Muscle of back (tissue), 11 donors: ENCODE results near the gene BRD3. TPM values are rescaled to one million over a fixed set of nuclear protein-coding genes. Genes with fewer than 3 reads are reported as not detected.
A peak's percentile ranks its signal among the peaks of the same experiment; 100 is the strongest.
"Not testable (repeated sequence)": the region's sequence is repeated elsewhere in the genome, so short reads cannot be mapped to it uniquely, and the experiment has no call there.

Experiments
- DNase-seq, 3 donors: peaks; one replicate each; pipeline versions ENCODE4 v3.0.0 to v3.0.0-alpha.2; 2013
- polyA plus RNA-seq, 10 donors: library from polyadenylated mRNA; unstranded; fragments of 120-200 nt; gene quantifications; one replicate each; pipeline ENCODE4 v1.2.1, GENCODE V29; 2013; ENCODE audit not compliant: insufficient read length in 10 of 10

Gene BRD3
- polyA plus RNA-seq, 10 donors, result 51.7 to 67.4 (median 58.4) TPM

DNA sequence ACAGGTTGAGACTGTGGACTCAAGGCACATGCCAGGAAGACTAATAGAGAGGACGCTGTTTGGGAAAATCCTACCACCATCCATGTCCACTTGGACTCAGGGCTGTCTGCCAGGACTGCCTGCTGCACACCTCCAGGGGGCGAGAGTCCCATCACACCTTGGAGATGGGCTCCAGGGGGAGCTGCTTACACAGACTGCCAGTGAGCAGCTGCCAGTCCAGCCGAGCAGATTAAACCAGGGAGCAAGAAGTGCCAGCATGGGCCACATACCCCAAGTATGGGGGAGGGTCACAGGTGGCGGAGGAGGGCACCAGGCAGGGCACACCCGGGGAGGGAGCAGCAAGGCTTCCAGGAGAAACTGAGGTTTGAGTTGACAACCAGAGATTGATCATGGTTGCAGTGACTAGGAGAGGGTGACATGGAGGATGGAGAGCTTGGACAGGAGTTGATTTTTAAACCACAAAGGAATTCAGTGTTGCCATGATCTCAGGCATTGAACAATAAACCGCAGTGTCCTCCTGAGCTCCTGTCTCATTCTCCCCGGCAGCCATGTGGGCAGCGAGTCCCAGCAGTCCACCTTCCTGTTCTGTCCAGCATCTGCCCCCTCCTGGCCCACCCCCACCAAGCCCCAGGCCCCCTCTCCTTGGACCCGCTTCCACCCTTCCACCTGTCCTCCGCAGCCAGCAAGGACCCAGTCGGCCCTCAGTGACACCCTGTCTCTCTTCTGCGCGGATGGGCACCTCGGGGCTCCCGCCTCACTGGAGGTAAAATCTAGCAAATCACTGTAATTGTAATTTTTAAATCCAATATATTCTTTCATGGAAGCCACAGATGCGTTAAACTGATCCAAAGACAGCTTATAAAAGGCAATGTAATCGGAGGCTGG, 72.6 kb downstream of the BRD3 start:
- no peak for DNase-seq

DNA sequence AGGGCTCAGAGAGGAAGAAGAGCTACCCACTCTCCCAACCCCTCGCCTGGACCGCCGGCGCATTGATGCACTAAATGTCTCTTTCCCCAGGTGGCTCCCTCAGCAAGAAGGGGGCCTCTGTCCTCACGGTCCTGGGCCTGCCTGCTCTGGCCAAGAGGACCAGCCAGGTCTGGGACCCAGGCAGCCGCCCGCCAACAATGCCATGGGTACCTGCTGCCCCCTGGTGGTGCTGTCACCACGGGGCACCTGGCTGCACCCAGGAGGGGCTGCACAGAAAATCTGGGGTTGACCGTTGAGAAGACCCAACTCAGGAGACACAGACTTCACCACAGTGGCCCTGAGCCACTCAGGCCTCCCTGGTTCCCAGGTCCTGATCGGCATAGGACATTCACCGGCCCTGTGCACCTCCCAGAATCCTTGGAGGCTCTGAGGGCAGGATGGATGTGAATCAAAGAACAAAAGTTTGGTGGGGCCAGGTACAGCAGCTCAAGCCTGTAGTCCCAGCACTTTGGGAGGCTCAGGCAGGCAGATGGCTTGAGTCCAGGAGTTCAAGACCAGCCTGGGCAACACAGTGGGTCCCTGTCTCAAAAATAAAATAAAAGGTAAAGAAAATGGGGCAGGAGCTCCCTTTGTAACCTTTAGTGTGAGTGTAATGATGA, 73.3 kb downstream of the BRD3 start:
- peak in 2 of 3 donors; percentile 80 to 89 for DNase-seq

DNA sequence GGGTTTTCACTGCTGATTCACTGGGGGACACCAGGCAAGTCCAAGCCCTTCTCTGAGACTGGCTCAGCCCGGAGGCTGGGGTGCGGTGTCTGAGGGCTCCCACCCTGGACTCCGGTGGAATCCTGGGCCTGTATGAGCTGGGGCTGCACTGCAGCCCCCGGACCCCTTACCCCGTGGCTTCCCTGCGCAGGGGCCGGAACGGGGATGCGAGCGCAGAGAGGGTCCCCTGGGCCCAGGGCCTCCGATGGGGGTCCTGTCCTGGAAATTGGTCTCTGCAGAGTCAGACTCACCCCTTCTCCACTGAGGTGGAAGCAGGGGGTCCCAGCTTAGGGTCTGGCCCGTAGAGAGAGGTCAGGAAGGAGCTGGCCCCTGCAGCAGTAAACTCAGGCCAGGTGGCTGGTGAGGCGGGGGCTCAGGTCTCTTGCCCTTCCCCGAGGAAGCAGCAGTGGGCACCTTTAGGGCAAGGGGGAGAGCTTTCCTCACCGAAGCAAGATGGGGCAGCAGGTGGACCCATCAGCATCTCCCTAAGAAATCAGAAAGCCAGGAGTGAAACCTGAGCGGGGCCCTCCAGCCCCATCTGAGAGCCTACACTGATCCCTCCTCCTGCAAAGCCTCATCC, 74.1 kb downstream of the BRD3 start:
- peak in 1 of 3 donors; percentile 42 for DNase-seq

DNA sequence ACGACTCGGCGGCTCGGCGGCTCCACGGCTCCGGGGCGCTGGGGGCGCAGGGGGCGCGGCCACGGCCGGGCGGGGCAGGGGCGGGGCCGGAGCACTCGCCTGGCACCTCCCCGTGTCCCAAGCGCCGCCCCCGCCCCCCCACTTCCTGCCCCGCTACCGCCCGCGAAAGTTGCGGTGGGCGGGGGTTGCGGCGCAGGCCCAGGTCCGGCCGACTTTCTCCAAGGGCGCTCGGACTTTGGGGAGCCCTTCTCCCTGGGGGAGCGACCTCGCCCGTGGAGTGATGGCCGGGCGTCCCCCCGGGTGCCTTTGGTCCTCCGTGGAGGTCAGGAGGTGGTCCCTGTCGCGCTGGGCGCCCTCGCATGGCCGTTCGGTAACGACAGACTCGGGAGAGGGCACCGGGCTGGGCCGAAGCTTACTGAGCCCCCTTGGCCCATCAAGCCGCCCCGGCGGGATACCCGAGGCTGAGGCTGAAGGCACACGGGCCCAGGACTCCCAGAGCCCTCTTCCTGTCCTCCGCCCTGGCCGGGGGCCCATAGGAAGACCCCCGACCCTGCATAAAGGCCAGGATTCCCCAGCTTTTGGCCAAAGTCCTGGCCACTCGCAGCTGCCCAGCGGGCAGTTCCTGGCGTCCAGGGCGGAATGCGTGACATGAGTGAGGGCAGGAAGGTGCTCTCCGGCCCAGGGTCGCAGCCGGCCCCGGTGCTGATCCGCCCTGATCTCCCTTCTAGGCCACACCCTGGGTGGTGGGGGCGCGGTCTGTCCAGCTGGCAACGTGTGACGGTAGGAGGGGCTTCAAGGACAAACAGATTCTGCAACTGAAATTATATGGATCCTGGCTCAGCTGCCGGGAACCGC, 74.8 kb downstream of the BRD3 start:
- peak; percentile 82 to 94 (median 87) for DNase-seq

DNA sequence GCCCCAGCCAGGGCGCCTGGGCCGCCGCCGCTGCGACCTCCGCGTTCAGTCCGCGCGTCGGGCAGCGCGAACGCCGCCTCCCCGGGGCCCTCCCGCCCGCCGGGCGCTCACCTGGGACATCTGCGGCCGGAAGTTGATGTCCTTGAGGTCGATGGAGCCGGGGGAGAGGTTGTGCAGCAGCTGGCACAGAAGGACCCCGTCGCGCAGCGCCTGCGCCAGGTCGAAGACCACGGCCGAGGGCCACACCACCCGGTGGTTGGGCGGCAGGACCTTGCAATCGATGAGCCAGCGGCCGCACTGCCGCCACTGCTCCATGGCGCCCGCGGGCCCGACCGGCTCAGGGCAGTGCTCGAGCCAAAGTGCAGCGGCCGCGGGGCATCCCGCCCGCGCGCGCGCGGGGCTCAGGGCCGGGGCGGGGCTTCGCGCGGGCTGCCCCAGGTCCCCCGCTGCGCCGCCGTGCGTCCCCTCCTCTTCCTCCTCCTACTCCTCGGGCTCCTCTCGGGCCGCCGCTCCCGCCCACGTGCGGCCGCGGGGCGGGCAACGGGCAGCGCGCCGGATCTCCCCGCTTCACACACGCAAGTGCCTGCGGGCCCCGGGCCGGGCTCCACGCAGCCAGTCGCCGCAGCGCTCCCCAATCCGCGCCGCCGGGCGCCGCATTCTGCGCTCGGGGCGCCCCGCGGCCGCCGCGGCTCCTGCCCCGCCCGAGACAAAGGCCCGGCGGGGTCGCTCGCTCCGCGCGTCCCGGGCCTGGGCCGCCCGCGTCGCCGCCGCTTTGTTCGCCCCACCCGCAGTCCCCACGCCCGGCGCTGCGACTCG, 75.7 kb downstream of the BRD3 start, which contains the start of gene VAV2:
VAV2 (minus strand) TSS at position 361 of the 816 bp plus-strand sequence; CDS start at position 315, 46 bp downstream.
- peak in 2 of 3 donors; percentile 56 to 74 for DNase-seq

DNA sequence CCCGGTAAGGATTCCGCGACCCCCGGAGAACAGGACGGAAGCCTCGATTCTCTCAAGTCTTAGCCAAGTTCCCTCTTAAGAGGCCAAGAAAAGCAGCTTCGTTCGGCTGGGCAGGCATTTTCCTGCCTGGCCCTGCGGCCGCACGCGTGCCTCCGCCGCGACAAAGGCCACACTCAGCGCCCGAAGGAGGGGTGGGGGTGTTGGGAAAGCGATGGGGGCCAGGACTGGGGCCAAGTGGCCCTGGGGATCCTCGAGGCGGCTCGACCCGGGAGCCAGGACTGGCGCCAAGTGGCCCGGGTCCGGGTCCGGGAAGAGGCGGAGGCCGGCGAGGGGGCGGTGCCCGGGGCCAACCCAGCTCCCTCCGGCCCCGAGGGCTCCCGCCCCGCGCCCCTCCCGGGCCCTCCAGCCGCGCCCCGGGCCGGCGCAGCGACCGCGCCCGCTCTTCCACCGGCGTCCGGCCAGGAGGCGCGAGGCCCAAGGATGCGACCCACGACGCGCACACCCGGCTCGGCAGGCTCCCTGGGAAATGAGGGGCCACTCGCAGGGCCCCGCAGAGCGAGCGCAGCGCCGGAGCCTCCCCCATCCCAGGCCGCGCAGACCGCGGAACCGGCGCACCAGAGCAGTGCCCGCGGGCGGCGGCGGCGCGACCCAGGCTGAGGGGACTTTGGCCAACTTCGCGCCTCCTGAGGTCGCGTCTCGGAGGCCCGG, 76.5 kb downstream of the BRD3 start:
- DNase-seq, result peak in 2 of 3 donors; percentile 34 to 44

DNA sequence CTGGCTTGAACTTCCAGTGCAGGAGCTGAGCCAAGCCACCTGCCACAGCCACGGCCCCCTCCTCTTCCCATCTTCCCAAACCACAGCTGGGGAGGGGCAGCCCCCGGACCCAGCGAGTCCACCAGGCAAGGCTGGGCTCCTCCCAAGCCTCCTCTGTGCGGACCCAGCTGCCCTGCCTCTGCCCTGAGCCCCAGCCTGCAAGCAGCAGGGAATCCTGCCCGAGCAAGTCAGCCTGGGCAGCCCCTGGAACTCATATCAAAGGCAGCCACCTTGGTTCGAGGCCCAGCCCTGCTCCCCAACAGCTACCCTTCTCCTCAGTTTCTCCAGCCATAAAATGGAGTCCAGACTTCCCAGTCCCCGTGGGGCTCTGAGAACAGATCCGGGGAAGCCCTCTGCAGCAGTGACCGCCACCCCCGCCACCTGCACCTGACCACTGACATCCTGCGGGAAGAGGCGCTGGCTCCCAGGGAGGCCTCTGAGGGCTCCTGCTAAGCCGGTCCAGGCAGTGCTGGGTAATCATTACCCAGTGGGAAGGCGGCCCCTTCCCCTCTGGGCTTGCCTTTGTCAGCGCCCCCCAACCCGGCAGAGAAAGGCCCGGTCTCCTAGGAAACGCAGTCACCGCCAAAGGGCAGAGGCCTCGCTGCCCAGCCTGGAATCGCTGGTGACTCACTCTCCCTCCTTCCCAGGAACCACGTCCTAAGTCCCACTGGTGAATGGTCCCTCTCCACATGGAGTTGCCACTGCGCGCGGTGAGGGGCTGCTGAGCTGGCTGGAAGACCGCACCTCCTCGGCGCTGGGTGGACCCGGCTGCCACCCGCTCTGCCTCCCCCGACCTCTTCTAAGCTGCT, 77.2 kb downstream of the BRD3 start:
- peak in 1 of 3 donors; percentile 68 for DNase-seq

DNA sequence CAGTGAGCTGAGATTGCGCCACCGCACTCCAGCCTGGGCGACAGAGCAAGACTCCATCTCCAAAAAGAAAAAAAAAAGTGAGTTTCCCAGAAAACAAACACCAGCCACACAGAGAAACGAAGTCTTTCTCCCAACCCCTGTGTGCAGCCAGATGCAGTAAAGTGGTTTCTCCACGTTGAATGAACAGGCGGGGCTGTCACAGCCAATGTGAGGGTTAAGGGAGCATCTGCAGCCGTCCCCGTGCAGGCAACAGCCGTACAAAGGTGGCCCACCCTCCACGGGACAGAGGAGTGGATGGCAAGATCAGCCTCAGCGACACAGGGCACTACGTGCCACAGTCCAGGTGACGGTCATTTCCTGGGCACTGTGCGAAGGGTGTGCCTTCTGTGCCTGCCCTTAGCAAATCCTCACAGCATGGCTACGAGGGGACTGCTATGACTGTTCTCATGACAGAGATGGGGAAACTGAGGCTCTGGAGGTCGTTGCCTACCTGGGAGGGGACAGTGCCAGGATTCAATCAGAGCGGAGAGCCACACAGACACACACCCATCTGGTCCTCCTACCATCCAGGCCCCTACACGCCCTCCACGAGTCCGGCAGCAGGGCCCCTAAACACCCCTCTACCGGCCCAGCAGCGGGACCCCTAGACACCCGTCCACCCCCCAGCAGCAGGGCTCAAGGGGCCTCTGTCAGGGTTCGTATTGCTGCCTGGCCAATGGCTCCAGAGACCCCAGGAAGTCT, 78.0 kb downstream of the BRD3 start:
- no peak for DNase-seq

DNA sequence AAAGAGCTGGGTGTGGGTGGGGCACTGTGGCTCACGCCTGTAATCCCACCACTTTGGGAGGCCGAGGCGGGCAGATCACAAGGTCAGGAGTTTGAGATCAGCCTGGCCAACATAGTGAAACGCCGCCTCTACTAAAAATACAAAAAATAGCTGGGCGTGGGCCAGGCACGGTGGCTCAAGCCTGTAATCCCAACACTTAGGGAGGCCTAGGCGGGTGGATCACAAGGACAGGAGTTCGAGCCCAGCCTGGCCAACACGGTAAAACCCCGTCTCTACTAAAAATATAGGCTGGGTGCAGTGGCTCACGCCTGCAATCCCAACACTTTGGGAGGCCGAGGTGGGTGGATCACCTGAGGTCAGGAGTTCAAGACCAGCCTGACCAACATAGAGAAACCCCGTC, 79.1 kb downstream of the BRD3 start:
- DNase-seq, result not testable (repeated sequence)

DNA sequence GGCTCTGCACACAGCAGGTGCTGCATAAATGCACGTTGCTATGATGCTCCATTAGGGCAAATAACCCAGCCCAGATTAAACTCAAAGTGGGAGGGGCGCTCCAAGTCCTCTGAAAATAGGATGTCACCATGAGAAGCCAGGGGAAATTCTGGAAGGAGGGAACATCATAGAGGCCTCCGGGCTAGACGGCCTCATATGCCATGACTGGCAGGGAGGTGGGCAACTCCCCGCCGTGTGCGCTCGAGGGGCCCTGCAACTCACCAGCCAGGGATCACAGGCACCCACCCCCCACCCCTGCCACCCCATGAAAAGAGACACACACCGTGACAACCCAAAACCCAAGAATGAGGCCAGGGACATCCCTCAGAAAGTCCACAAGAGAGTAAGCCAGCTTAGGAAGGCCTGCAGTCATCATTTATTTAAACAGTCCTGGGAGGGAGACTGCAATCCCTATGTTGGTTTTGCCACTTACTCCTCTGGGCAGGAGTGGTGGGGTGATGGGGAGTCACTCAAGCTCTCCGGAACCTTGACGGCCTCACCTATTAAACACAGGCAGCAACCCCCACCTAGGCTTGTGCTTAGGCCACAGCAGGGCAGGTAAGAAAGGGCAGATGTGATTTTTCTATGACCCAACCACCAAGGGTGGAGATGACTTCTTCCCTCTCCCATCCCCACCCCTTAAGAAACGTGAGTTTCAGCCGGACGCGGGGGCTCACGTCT, 79.7 kb downstream of the BRD3 start:
- DNase-seq, result no peak

DNA sequence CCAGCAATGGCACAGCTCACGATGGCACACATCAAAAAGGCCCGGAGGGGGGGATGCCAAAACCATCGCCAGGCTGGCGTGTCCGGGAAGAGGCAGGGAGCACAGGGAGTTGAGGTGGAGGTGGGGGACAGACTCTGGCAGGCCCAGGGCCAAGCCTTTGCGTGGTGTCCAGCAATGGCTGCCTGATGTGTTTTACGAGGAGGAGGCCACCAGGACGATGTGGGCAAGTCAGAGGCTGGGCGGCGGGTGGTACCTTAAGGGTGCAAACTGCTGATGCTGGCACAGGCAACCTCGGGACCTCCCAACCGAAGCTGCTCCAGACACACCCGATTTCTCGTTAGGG, 80.4 kb downstream of the BRD3 start:
- DNase-seq, result no peak

DNA sequence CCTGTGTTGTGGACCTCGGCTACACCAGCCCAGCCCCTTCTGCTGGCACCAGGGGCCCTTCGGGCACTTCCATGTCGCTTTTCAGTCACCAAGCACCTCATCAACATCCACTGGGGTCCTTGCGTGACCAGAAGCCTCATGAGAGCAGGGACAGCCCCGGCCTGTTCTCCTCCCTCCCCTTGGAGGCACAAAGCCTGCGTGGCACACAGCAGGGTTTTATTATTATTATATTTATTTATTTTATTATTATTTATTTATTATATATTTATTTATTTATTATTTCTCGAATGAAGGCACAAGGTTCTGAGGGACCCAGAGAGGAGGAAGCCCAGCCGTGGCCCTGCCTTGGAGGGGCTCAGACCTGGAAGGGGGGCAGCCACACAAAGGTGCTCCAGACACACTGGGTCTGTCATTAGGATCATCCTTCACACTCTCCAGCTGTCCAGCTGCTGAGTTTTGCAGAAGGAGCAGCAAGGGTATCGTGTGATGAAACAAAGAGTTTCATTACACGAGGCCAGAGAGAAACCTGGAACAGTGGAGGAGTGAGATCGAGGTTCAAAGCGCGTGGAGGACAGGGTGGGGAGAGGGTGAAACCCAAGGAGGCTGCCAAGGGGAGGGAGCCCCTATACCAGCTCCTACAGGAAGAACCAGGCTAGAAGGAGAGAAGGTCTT, 80.9 kb downstream of the BRD3 start:
- no peak for DNase-seq

DNA sequence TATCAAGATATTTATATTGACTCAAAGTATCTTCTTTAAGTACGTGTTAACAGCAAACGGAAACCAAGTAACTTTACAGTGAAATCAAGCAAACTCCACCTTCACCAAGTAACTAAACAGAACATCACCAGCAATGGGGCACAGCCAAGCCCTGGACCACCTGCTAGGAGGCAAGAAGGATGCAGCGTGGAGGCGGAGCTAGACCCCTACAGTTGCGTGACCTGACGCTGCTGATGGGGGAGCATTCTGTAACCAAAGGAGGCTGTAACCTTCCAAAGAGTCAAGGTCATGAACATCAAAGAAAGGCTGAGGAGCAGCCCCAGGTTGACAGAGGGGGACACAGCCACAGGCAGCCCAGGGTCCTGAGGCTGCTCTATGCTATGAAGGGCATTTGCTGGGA, 81.8 kb downstream of the BRD3 start:
- no peak for DNase-seq

DNA sequence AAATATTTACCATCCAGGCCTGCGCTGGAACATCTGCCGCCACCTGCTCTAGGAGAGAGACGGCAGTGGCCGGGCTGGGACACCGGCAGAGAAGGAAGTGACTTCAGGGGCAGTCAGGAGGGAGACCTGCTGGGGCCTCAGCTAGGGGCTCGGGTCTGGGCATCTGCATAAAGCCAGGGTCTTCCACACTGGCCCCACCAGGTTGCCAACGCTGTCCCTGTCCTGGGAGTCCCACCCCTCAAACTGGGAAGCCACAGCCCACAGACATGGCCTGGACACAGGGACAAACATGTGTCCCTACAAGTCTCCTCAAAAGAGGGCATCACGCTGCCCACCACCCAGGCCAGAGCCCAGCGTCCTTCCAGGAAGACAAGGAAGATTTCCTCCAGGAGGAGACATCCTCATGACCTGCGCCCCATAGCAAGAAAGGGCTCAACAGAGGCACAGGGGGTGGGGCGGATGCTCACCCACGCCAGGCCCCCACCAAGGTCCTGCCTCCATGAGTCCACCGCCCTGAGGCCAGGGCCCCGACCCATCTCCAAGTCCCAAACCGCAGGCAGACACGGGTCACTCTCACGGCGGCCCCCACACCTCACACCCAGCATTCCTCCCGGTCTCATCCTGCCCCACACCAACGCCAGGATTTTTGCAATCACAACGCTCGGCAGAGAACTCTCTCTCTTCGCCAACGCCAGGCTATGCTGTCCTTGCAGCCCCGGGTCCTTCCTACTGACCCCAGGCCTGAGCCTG, 84.7 kb downstream of the BRD3 start:
- DNase-seq, result no peak

DNA sequence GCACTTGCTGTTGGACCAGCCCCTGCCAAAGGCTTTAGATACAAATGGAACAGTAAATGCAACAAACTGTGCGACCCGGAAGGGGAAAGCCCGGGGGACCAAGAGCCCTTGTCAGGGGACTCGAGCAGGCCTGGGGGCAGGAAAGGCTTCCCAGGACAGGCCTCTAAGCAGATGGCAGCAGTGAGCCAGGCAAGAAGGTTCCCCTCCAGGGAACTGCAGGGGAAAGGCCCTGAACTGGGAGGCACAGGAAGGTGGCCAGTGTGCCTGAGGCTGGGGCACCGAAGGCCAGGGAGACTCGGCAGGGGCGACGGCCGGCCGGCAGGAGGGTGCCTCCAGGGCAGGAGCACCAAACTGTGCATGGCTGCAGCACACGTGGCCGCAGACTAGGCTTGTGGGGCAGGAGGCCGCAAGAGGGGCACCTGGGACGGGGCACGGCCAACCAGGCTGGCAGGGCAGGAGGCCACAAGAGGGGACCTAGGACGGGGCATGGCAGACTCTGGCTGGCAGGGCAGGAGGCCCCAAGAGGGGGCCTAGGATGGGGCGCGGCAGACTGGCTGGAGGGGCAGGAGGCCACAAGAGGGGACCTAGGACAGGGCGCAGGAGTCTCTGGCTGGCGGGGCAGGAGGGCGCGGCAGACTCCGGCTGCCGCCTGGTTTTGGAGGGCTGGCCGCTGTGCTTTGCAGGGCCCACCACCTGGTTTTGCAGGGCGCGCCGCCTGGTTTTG, 85.7 kb downstream of the BRD3 start:
- no peak for DNase-seq

DNA sequence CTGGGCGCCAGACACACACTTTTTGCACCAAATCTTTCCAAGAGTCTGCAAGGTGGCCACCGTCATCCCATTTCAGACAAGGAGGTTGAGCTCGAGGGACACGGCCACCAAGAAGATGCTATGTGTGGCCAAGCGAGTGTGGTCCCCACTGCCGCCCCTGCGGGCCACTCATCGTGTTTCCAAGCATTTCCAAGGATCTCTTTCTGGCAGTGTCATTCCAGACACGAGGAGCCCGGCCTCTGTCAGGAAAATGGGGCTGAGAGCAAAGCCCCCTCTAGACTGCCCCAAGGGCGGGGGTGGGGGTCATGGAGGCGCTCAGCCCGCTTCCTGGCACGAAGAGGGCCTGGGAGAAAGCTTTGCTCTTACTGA, 86.3 kb downstream of the BRD3 start:
- no peak for DNase-seq
